Trophoblast cell (in vitro differentiated cells and primary cell): ENCODE data around the gene MKKS.

ENCODE experiments used
- DNase-seq, 2 donors: peaks; one replicate each; pipeline ENCODE4 v3.0.0-alpha.2; 2016
- H2AFZ ChIP-seq: 2 replicates; pipeline ENCODE4 v1.6.1; 2013; ENCODE audit warnings: low read length, moderate library complexity, mild to moderate bottlenecking; ENCODE audit not compliant: insufficient read depth, poor library complexity
- H2AK5ac ChIP-seq: 2 replicates; pipeline ENCODE4 v1.6.1; 2013; ENCODE audit warnings: mild to moderate bottlenecking, low read length
- H2BK120ac ChIP-seq: 2 replicates; pipeline ENCODE4 v1.6.1; 2013; ENCODE audit warnings: low read length, mild to moderate bottlenecking, moderate library complexity; ENCODE audit not compliant: insufficient read depth, poor library complexity
- H2BK12ac ChIP-seq: 2 replicates; pipeline ENCODE4 v1.6.1; 2013; ENCODE audit warnings: mild to moderate bottlenecking, low read length, moderate library complexity
- H2BK5ac ChIP-seq: 2 replicates; pipeline ENCODE4 v1.6.1; 2013; ENCODE audit warnings: low read length, low read depth, moderate library complexity, mild to moderate bottlenecking; ENCODE audit not compliant: poor library complexity
- H3K14ac ChIP-seq: 2 replicates; pipeline ENCODE4 v1.6.1; 2013; ENCODE audit warnings: mild to moderate bottlenecking, low read length
- H3K18ac ChIP-seq: 2 replicates; pipeline ENCODE4 v1.6.1; 2013; ENCODE audit warnings: mild to moderate bottlenecking, low read length
- H3K23ac ChIP-seq: 2 replicates; pipeline ENCODE4 v1.6.1; 2013; ENCODE audit warnings: low read length
- H3K27ac ChIP-seq: 2 replicates; pipeline ENCODE4 v1.5.1; 2013; ENCODE audit warnings: low read depth, mild to moderate bottlenecking, inconsistent platforms, low read length, moderate library complexity
- H3K27me3 ChIP-seq: 2 replicates; pipeline ENCODE4 v1.6.1; 2013; ENCODE audit warnings: inconsistent platforms, mild to moderate bottlenecking, low read length, moderate library complexity; ENCODE audit not compliant: insufficient read depth
- H3K36me3 ChIP-seq, 2 experiments: 1 replicate in 1 of 2; 2 replicates in 1 of 2; pipeline ENCODE4 v1.6.1; 2013; ENCODE audit warnings: low read length in 2 of 2, mild to moderate bottlenecking in 2 of 2, moderate library complexity in 1 of 2; ENCODE audit not compliant: insufficient read depth in 2 of 2, control insufficient read depth in 1 of 2
- H3K4ac ChIP-seq: 2 replicates; pipeline ENCODE4 v1.6.1; 2013; ENCODE audit warnings: low read depth, mild to moderate bottlenecking, low read length, moderate library complexity
- H3K4me1 ChIP-seq, 2 experiments: 1 replicate in 1 of 2; 2 replicates in 1 of 2; pipeline ENCODE4 v1.6.1; 2013; ENCODE audit warnings: low read length in 2 of 2, mild to moderate bottlenecking in 2 of 2, moderate library complexity in 1 of 2; ENCODE audit not compliant: insufficient read depth in 2 of 2, control insufficient read depth in 1 of 2
- H3K4me2 ChIP-seq: 2 replicates; pipeline ENCODE4 v1.6.1; 2013; ENCODE audit warnings: inconsistent platforms, mild to moderate bottlenecking, low read length, moderate library complexity
- H3K4me3 ChIP-seq: 2 replicates; pipeline ENCODE4 v1.5.1; 2013; ENCODE audit warnings: mild to moderate bottlenecking, low read depth, low read length, inconsistent platforms
- H3K79me1 ChIP-seq: one replicate; pipeline ENCODE4 v1.6.1; 2013; ENCODE audit warnings: low read length
- H3K79me2 ChIP-seq: 2 replicates; pipeline ENCODE4 v1.6.1; 2013; ENCODE audit warnings: low read length, mild to moderate bottlenecking; ENCODE audit not compliant: control insufficient read depth, insufficient read depth, poor library complexity
- H3K9ac ChIP-seq: 2 replicates; pipeline ENCODE4 v1.6.1; 2013; ENCODE audit warnings: mild to moderate bottlenecking, low read length
- H3K9me3 ChIP-seq: 2 replicates; pipeline ENCODE4 v1.6.1; 2013; ENCODE audit warnings: low read depth, mild to moderate bottlenecking, control low read depth, inconsistent platforms, low read length; ENCODE audit not compliant: insufficient read depth
- H4K12ac ChIP-seq: 2 replicates; pipeline ENCODE4 v1.6.1; 2013; ENCODE audit warnings: low read depth, mild to moderate bottlenecking, low read length, moderate library complexity
- H4K8ac ChIP-seq: 2 replicates; pipeline ENCODE4 v1.6.1; 2013; ENCODE audit warnings: low read depth, mild to moderate bottlenecking, low read length, moderate library complexity
- H4K91ac ChIP-seq: one replicate; pipeline ENCODE4 v1.6.1; 2013; ENCODE audit warnings: low read depth, mild to moderate bottlenecking, low read length, moderate library complexity
- WGBS: extraction: QIAGEN DNeasy Blood & Tissue Kit; methylation state at CpG from one replicate; pipeline ENCODE4 v1.1.7; 2013; ENCODE audit warnings: missing lambda C conversion rate; ENCODE audit not compliant: insufficient read length, insufficient coverage; ENCODE audit errors: extremely low coverage; 5-methylcytosine and 5-hydroxymethylcytosine counted together

The MKKS gene

GRCh38 chr20:10359621-10360040 is 74.4 kb downstream of the MKKS start:
- Histone ChIP-seq H2BK5ac (no peak overlapping the region), H3K18ac (no peak overlapping the region), H4K91ac (no peak overlapping the region), H3K27me3 (no peaks in the 10 kb centered on the region), H4K12ac (no peak overlapping the region), H3K23ac (no peak overlapping the region), H3K79me2 (no peaks in the 10 kb centered on the region), H3K4ac (no peak overlapping the region), H3K79me1 (peaks cover 2% of the 10 kb centered on the region), H3K27ac (no peak overlapping the region), H3K36me3 (no peaks in the 10 kb centered on the region), H3K9ac (no peak overlapping the region), H2AK5ac (no peak overlapping the region), H4K8ac (no peak overlapping the region), H3K4me1 (no peaks in the 10 kb centered on the region), H3K14ac (no peak overlapping the region), H3K4me3 (no peak overlapping the region), H2BK12ac (no peak overlapping the region), H3K9me3 (no peaks in the 10 kb centered on the region), H3K4me2 (no peak overlapping the region), H2BK120ac (no peak overlapping the region), H2AFZ (no peak overlapping the region)
- DNase-seq = no peak
- WGBS = no CpG with 5 or more reads among the region's 2 CpGs

- Histone ChIP-seq H3K36me3 (no peaks in the 10 kb centered on the region), H3K4ac (no peak overlapping the region), H2AK5ac (no peak overlapping the region), H3K4me1 (no peaks in the 10 kb centered on the region), H3K79me1 (peaks cover 2% of the 10 kb centered on the region), H2AFZ (no peak overlapping the region), H3K79me2 (no peaks in the 10 kb centered on the region), H3K4me3 (no peak overlapping the region), H4K8ac (no peak overlapping the region), H3K27me3 (no peaks in the 10 kb centered on the region), H4K12ac (no peak overlapping the region), H3K23ac (no peak overlapping the region), H2BK120ac (no peak overlapping the region), H2BK12ac (no peak overlapping the region), H3K27ac (no peak overlapping the region), H3K9ac (no peak overlapping the region), H3K4me2 (no peak overlapping the region), H2BK5ac (no peak overlapping the region), H3K18ac (no peak overlapping the region), H4K91ac (no peak overlapping the region), H3K14ac (no peak overlapping the region), H3K9me3 (no peaks in the 10 kb centered on the region)
- peak in 1 of 2 donors; percentile 6 for DNase-seq
These were observed 76.0 kb downstream of the MKKS start for GRCh38 chr20:10357974-10358373.

GRCh38 chr20:10357061-10357708 is 76.8 kb downstream of the MKKS start:
- Histone ChIP-seq H3K9ac (no peak overlapping the region), H4K12ac (no peak overlapping the region), H2AK5ac (no peak overlapping the region), H3K14ac (no peak overlapping the region), H3K4me2 (no peak overlapping the region), H3K36me3 (no peaks in the 10 kb centered on the region), H2BK120ac (no peak overlapping the region), H3K18ac (no peak overlapping the region), H3K4ac (no peak overlapping the region), H3K23ac (no peak overlapping the region), H3K79me2 (no peaks in the 10 kb centered on the region), H4K8ac (peak overlapping the region; percentile 47), H2AFZ (no peak overlapping the region), H3K27me3 (no peaks in the 10 kb centered on the region), H3K79me1 (peaks cover 2% of the 10 kb centered on the region), H4K91ac (no peak overlapping the region), H3K4me3 (no peak overlapping the region), H3K27ac (no peak overlapping the region), H3K4me1 (peaks cover 4% of the 10 kb centered on the region in 2 experiments), H2BK12ac (peak overlapping the region; percentile 71), H2BK5ac (peak overlapping the region; percentile 7), H3K9me3 (no peaks in the 10 kb centered on the region)
- DNase-seq = no peak
- WGBS = no CpG with 5 or more reads among the region's 8 CpGs

GRCh38 chr20:10356628-10357027 is 77.4 kb downstream of the MKKS start:
- no peak overlapping the region for H4K91ac ChIP-seq
- no peak overlapping the region for H3K4me2 ChIP-seq
- peaks cover 4 to 5% of the 10 kb centered on the region in 2 experiments for H3K4me1 ChIP-seq
- no peak for DNase-seq
- no peak overlapping the region for H3K27ac ChIP-seq
- no peaks in the 10 kb centered on the region for H3K27me3 ChIP-seq
- no peak overlapping the region for H3K9ac ChIP-seq
- no peak overlapping the region for H3K14ac ChIP-seq
- WGBS = no CpG with 5 or more reads among the region's 1 CpG
- no peak overlapping the region for H4K12ac ChIP-seq
- no peaks in the 10 kb centered on the region for H3K79me2 ChIP-seq
- H3K4ac ChIP-seq = no peak overlapping the region
- no peak overlapping the region for H2BK12ac ChIP-seq
- no peak overlapping the region for H2BK120ac ChIP-seq
- H3K18ac ChIP-seq = no peak overlapping the region
- H3K36me3 ChIP-seq = no peaks in the 10 kb centered on the region
- H3K79me1 ChIP-seq = peaks cover 2% of the 10 kb centered on the region
- H3K23ac ChIP-seq = no peak overlapping the region
- H3K4me3 ChIP-seq = no peak overlapping the region
- no peak overlapping the region for H4K8ac ChIP-seq
- no peak overlapping the region for H2AK5ac ChIP-seq
- H3K9me3 ChIP-seq = no peaks in the 10 kb centered on the region
- H2AFZ ChIP-seq = no peak overlapping the region
- no peak overlapping the region for H2BK5ac ChIP-seq
